ENCODE results near the gene PNPLA4.

PNPLA4 gene

GRCh38 chrX:7926914-7927258, 327 bp downstream of the PNPLA4 start:
- no peak for TF ChIP-seq CTCF (IDR thresholded peaks at IDR 0.05; ENCODE audit: low read depth, low read length, missing control alignments)
- no peak for DNase-seq (ENCODE audit: low read depth)
- in situ Hi-C loops (cut with HindIII; ENCODE audit: low sequenced_read_pairs) = no loop called here
- H3K4me3 ChIP-seq (ENCODE audit: low read depth, low read length) = peak overlapping the region; percentile 51

- peak overlapping the region; percentile 51 for H3K4me3 ChIP-seq (ENCODE audit: low read depth, low read length)
- in situ Hi-C loops (cut with HindIII; ENCODE audit: low sequenced_read_pairs) = no loop called here
- TF ChIP-seq CTCF (IDR thresholded peaks at IDR 0.05; ENCODE audit: low read depth, low read length, missing control alignments) = no peak
- no peak for DNase-seq (ENCODE audit: low read depth)
Observed at GRCh38 chrX:7926501-7926900, 712 bp downstream of the PNPLA4 start.

- peak; percentile 49 for DNase-seq (ENCODE audit: low read depth)
- no peak overlapping the region for H3K4me3 ChIP-seq (ENCODE audit: low read depth, low read length)
- in situ Hi-C loops (cut with HindIII; ENCODE audit: low sequenced_read_pairs) = no loop called here
- TF ChIP-seq CTCF (IDR thresholded peaks at IDR 0.05; ENCODE audit: low read depth, low read length, missing control alignments) = peak; percentile 83
Observed at GRCh38 chrX:7925867-7926472, 1.2 kb downstream of the PNPLA4 start.

- in situ Hi-C loops (cut with HindIII; ENCODE audit: low sequenced_read_pairs) = no loop called here
- no peak for TF ChIP-seq CTCF (IDR thresholded peaks at IDR 0.05; ENCODE audit: low read depth, low read length, missing control alignments)
- no peak overlapping the region for H3K4me3 ChIP-seq (ENCODE audit: low read depth, low read length)
- DNase-seq (ENCODE audit: low read depth) = no peak
Observed at GRCh38 chrX:7921750-7922149, 5.5 kb downstream of the PNPLA4 start.

- in situ Hi-C loops (cut with HindIII; ENCODE audit: low sequenced_read_pairs) = no loop called here
- DNase-seq (ENCODE audit: low read depth) = no peak
- H3K4me3 ChIP-seq (ENCODE audit: low read depth, low read length) = no peak overlapping the region
- no peak for TF ChIP-seq CTCF (IDR thresholded peaks at IDR 0.05; ENCODE audit: low read depth, low read length, missing control alignments)
Observed at GRCh38 chrX:7908821-7909220, 18.4 kb downstream of the PNPLA4 start.

- no peak for DNase-seq (ENCODE audit: low read depth)
- no peak overlapping the region for H3K4me3 ChIP-seq (ENCODE audit: low read depth, low read length)
- no peak for TF ChIP-seq CTCF (IDR thresholded peaks at IDR 0.05; ENCODE audit: low read depth, low read length, missing control alignments)
- in situ Hi-C loops (cut with HindIII; ENCODE audit: low sequenced_read_pairs) = no loop called here
Observed at GRCh38 chrX:7904562-7904961, 22.7 kb downstream of the PNPLA4 start.

- TF ChIP-seq CTCF (IDR thresholded peaks at IDR 0.05; ENCODE audit: low read depth, low read length, missing control alignments) = no peak
- no peak overlapping the region for H3K4me3 ChIP-seq (ENCODE audit: low read depth, low read length)
- in situ Hi-C loops (cut with HindIII; ENCODE audit: low sequenced_read_pairs) = no loop called here
- DNase-seq (ENCODE audit: low read depth) = no peak
Observed at GRCh38 chrX:7891928-7892327, 35.3 kb downstream of the PNPLA4 start.

Measured in astrocyte of the cerebellum (primary cell).